Calu3 (cell line): ENCODE results near the gene CCDC142. TPM values are rescaled to one million over a fixed set of nuclear protein-coding genes. Genes with fewer than 3 reads are reported as not detected.

Experiments
- BruUV-seq: library from RNA; stranded (reverse); fragments of 400-500 nt; replicated peaks from 2 replicates; lab custom pipeline; 2021; lab: Mats Ljungman, UMichigan
- CTCF ChIA-PET: fragments of 300-600 bp; sonication (Branson Sonifier 250); formaldehyde crosslinking; loops from one replicate; lab custom pipeline; 2022; ENCODE audit warnings: antibody characterized with exemption; lab: Charles Lee
- DNase-seq: peaks from one replicate; pipeline ENCODE4 v3.0.0; 2022
- H3K27ac Mint-ChIP-seq: one replicate; pipeline ENCODE4 v1.8.0; 2022; ENCODE audit warnings: mixed read lengths; ENCODE audit not compliant: unreplicated experiment
- H3K27me3 Mint-ChIP-seq: one replicate; pipeline ENCODE4 v1.8.0; 2022; ENCODE audit warnings: mixed read lengths; ENCODE audit not compliant: unreplicated experiment
- H3K36me3 Mint-ChIP-seq: one replicate; pipeline ENCODE4 v1.8.0; 2022; ENCODE audit warnings: mild to moderate bottlenecking, moderate library complexity, mixed read lengths; ENCODE audit not compliant: insufficient read depth, unreplicated experiment
- H3K4me1 Mint-ChIP-seq: one replicate; pipeline ENCODE4 v1.8.0; 2022; ENCODE audit warnings: mild to moderate bottlenecking, low read depth, mixed read lengths; ENCODE audit not compliant: unreplicated experiment
- H3K4me3 Mint-ChIP-seq: one replicate; pipeline ENCODE4 v1.8.0; 2022; ENCODE audit warnings: mild to moderate bottlenecking, low read depth, moderate library complexity, mixed read lengths; ENCODE audit not compliant: unreplicated experiment
- H3K9me3 Mint-ChIP-seq: one replicate; pipeline ENCODE4 v1.8.0; 2022; ENCODE audit warnings: low read depth, mixed read lengths; ENCODE audit not compliant: unreplicated experiment
- CTCF ChIP-seq: fragments of 200-600 bp; IDR thresholded peaks from one replicate; pipeline ENCODE4 v1.8.0; 2022; ENCODE audit warnings: antibody characterized with exemption; ENCODE audit not compliant: unreplicated experiment
- intact Hi-C: fragments of 100-400 bp; cut with micrococcal nuclease; formaldehyde crosslinking; loops from one replicate; pipeline ENCODE4 v1.10.0; 2022; ENCODE audit not compliant: unreplicated experiment
- total RNA-seq: library from RNA; stranded (reverse); gene quantifications from 2 replicates; pipeline ENCODE4 v1.2.3, GENCODE V29; 2022

The CCDC142 gene
- total RNA-seq, 1 experiment from 2014 or later: 30.4 TPM

- intact Hi-C loops: no loop called here
- H3K4me1 Mint-ChIP-seq: peaks cover 26% of the 10 kb centered on the region
- DNase-seq: peak; percentile 28
- H3K27ac Mint-ChIP-seq: peak overlapping the region; percentile 33
- H3K9me3 Mint-ChIP-seq: no peaks in the 10 kb centered on the region
- H3K27me3 Mint-ChIP-seq: peaks cover 15% of the 10 kb centered on the region
- no peak for TF ChIP-seq CTCF
- no TSS peak for BruUV-seq
- CTCF ChIA-PET: no interaction called here
- H3K36me3 Mint-ChIP-seq: peaks cover 36% of the 10 kb centered on the region
- peak overlapping the region; percentile 58 for H3K4me3 Mint-ChIP-seq
These were observed 15.1 kb upstream of the CCDC142 start for GRCh38 chr2:74497777-74498499.

- Mint-ChIP-seq H3K9me3 (no peaks in the 10 kb centered on the region), H3K36me3 (peaks cover 36% of the 10 kb centered on the region), H3K27ac (no peak overlapping the region), H3K27me3 (peaks cover 15% of the 10 kb centered on the region), H3K4me3 (peak overlapping the region; percentile 58), H3K4me1 (peaks cover 24% of the 10 kb centered on the region)
- TF ChIP-seq CTCF: no peak
- DNase-seq: no peak
- BruUV-seq: no TSS peak
- intact Hi-C loops: no loop called here
- CTCF ChIA-PET: interaction anchor here (0.6 kb wide), 1 partner anchor 17 kb away, joined by 8 read pairs; no protein-coding TSS in a partner anchor
These were observed 14.4 kb upstream of the CCDC142 start for GRCh38 chr2:74496997-74497776.

GRCh38 chr2:74495440-74495839 is 12.6 kb upstream of the CCDC142 start:
- TF ChIP-seq CTCF: no peak
- DNase-seq: no peak
- CTCF ChIA-PET: no interaction called here
- peaks cover 15% of the 10 kb centered on the region for H3K27me3 Mint-ChIP-seq
- peaks cover 30% of the 10 kb centered on the region for H3K36me3 Mint-ChIP-seq
- no TSS peak for BruUV-seq
- H3K27ac Mint-ChIP-seq: no peak overlapping the region
- H3K9me3 Mint-ChIP-seq: no peaks in the 10 kb centered on the region
- no peak overlapping the region for H3K4me3 Mint-ChIP-seq
- intact Hi-C loops: no loop called here
- peaks cover 11% of the 10 kb centered on the region for H3K4me1 Mint-ChIP-seq

GRCh38 chr2:74493546-74493945 is 10.7 kb upstream of the CCDC142 start:
- CTCF ChIA-PET: no interaction called here
- H3K27me3 Mint-ChIP-seq: peaks cover 9% of the 10 kb centered on the region

More at GRCh38 chr2:74493546-74493945, 10.7 kb upstream of the CCDC142 start:
- Mint-ChIP-seq H3K4me3 (no peak overlapping the region), H3K27ac (no peak overlapping the region), H3K9me3 (no peaks in the 10 kb centered on the region), H3K36me3 (peaks cover 23% of the 10 kb centered on the region), H3K4me1 (peaks cover 16% of the 10 kb centered on the region)
- BruUV-seq: no TSS peak
- no peak for TF ChIP-seq CTCF
- intact Hi-C loops: no loop called here
- DNase-seq: no peak
